Parathyroid adenoma (tissue), 2 donors: ENCODE data around the gene LIN54.

ENCODE experiments used
- H2AFZ ChIP-seq: fragments of 300-600 bp; sonication (generic); one replicate; pipeline ENCODE4 v1.7.0; 2017; ENCODE audit warnings: antibody characterized with exemption, mild to moderate bottlenecking
- H3K27ac ChIP-seq: fragments of 300-600 bp; sonication (generic); one replicate; pipeline ENCODE4 v1.7.0; 2017
- H3K27me3 ChIP-seq: fragments of 300-600 bp; sonication (generic); one replicate; pipeline ENCODE4 v1.7.0; 2017; ENCODE audit warnings: low read length; ENCODE audit not compliant: control insufficient read depth, insufficient read depth
- H3K36me3 ChIP-seq: fragments of 300-600 bp; sonication (generic); one replicate; pipeline ENCODE4 v1.7.0; 2017; ENCODE audit warnings: low read length; ENCODE audit not compliant: control insufficient read depth, insufficient read depth
- H3K4me1 ChIP-seq: fragments of 300-600 bp; sonication (generic); one replicate; pipeline ENCODE4 v1.7.0; 2017; ENCODE audit warnings: control low read depth
- H3K4me2 ChIP-seq: fragments of 300-600 bp; sonication (generic); one replicate; pipeline ENCODE4 v1.7.0; 2017; ENCODE audit warnings: low read length
- H3K4me3 ChIP-seq: fragments of 300-600 bp; sonication (generic); one replicate; pipeline ENCODE4 v1.7.0; 2017; ENCODE audit warnings: low read depth, low read length
- H3K79me2 ChIP-seq: fragments of 300-600 bp; sonication (generic); one replicate; pipeline ENCODE4 v1.7.0; 2017; ENCODE audit warnings: control low read depth
- H3K9ac ChIP-seq: fragments of 300-600 bp; sonication (generic); one replicate; pipeline ENCODE4 v1.7.0; 2017; ENCODE audit warnings: mild to moderate bottlenecking
- H3K9me3 ChIP-seq: fragments of 300-600 bp; sonication (generic); one replicate; pipeline ENCODE4 v1.7.0; 2017; ENCODE audit warnings: low read length; ENCODE audit not compliant: control insufficient read depth
- CTCF ChIP-seq: fragments of 300-600 bp; sonication (generic); IDR thresholded peaks from one replicate; pipeline ENCODE4 v1.7.0; 2017; ENCODE audit warnings: antibody characterized with exemption, mild to moderate bottlenecking
- donor health status: primary hyperparathyroidism.

The LIN54 gene

GRCh38 chr4:82898322-82899243 lies 112.0 kb downstream of the LIN54 start:
- no peaks in the 10 kb centered on the region for H3K36me3 ChIP-seq

GRCh38 chr4:82896755-82897154 lies 113.9 kb downstream of the LIN54 start:
- Histone ChIP-seq H2AFZ (no peak overlapping the region), H3K4me2 (no peak overlapping the region), H3K9me3 (no peaks in the 10 kb centered on the region), H3K36me3 (no peaks in the 10 kb centered on the region), H3K27ac (no peak overlapping the region), H3K4me1 (peaks cover 4% of the 10 kb centered on the region), H3K27me3 (no peaks in the 10 kb centered on the region), H3K9ac (no peak overlapping the region), H3K79me2 (peaks cover 4% of the 10 kb centered on the region), H3K4me3 (no peak overlapping the region)
- no peak for TF ChIP-seq CTCF

More at GRCh38 chr4:82898322-82899243, 112.0 kb downstream of the LIN54 start:
- TF ChIP-seq CTCF = no peak
- Histone ChIP-seq H3K4me2 (peak overlapping the region; percentile 96), H3K79me2 (peaks cover 4% of the 10 kb centered on the region), H3K27me3 (no peaks in the 10 kb centered on the region), H3K4me3 (peak overlapping the region; percentile 95), H3K27ac (no peak overlapping the region), H3K9ac (no peak overlapping the region), H2AFZ (no peak overlapping the region), H3K4me1 (peaks cover 3% of the 10 kb centered on the region), H3K9me3 (no peaks in the 10 kb centered on the region)

GRCh38 chr4:82893942-82894341 lies 116.7 kb downstream of the LIN54 start:
- TF ChIP-seq CTCF = no peak
- H3K36me3 ChIP-seq = no peaks in the 10 kb centered on the region
- H3K4me1 ChIP-seq = peaks cover 3% of the 10 kb centered on the region

GRCh38 chr4:82892467-82892802 lies 118.2 kb downstream of the LIN54 start:
- Histone ChIP-seq H2AFZ (no peak overlapping the region), H3K4me2 (no peak overlapping the region), H3K27me3 (no peaks in the 10 kb centered on the region), H3K27ac (no peak overlapping the region), H3K79me2 (peaks cover 10% of the 10 kb centered on the region), H3K9ac (no peak overlapping the region), H3K4me3 (no peak overlapping the region), H3K9me3 (no peaks in the 10 kb centered on the region), H3K4me1 (peaks cover 3% of the 10 kb centered on the region), H3K36me3 (no peaks in the 10 kb centered on the region)
- no peak for TF ChIP-seq CTCF

More at GRCh38 chr4:82893942-82894341, 116.7 kb downstream of the LIN54 start:
- Histone ChIP-seq H3K27ac (no peak overlapping the region), H3K79me2 (peaks cover 9% of the 10 kb centered on the region), H3K4me3 (no peak overlapping the region), H3K9me3 (no peaks in the 10 kb centered on the region), H3K4me2 (no peak overlapping the region), H3K9ac (no peak overlapping the region), H3K27me3 (no peaks in the 10 kb centered on the region), H2AFZ (no peak overlapping the region)
